Renal cortical epithelial cell (primary cell): ENCODE data around the gene RASGEF1C. TPM values are rescaled to one million over a fixed set of nuclear protein-coding genes. Genes with fewer than 3 reads are reported as not detected.

Experiments used
- DNase-seq: peaks from one replicate; pipeline ENCODE4 v3.0.0-alpha.2; 2011; ENCODE audit warnings: low read depth
- total RNA-seq: library from RNA; depleted of rRNA; stranded (reverse); fragments of >200 nt; gene quantifications from 2 replicates; pipeline ENCODE4 v1.2.3, GENCODE V29; 2014

RASGEF1C gene
- total RNA-seq, 1 donor from 2014 or later: not detected

DNA sequence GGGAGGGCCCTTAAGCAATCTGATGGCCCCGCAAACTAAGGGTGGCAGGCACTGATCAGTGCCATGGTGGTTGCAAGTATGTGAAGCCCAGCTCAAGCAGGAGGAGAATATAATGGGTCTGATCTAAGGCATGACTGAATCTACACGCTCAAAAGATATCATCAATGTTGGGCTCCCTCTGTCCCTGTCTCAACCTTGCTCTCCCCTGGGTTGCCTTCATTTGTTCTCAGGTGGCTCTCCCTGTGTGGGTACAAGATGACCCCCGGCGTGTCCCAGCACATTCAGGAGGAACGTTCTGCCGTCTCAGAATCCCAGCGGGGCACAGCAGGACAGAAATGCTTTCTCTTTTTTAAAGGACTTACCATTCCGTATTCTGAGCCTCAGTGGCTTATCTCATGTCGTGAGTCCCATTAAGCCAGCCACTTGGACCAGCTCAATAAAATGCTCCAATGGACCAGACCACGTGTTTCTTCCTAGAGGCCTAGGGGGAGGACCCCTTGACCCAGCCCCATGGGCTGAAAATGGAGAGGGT lies 125.4 kb downstream of the RASGEF1C start:
- no peak for DNase-seq

DNA sequence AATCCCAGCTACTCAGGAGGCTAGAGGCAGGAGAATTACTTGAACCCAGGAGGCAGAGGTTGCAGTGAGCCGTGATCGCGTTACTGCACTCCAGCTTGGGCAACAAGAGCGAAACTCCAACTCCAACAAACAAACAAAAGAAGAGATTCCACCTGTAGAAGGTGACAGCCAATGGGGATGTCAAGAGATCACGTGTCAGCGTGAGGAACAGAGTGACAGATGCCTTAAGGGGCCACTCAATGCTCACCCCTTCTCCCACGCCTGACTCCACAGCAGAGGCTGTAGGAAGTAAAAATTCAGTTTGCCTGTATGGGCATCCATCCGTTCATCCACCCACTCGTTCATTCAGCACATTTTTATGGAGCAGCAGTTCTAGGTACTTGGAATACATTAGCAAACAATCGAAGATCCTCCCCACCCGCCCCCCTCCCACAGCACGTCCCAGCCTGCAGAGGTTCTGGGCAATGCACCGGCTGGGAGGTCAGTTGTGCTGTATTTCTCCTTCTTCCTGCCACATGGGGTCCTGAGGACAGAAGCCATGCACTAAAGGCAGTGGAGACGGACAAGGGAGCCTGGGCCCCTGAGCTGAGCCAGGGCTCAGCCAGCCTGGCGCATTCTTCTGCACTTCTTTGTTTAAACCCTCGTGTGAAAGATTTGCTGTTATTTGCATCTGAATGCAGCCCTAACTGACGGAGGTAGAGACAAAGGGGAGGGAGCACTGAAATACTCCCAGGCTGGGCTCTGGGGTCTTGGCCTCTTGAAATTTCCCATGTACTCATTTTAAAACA lies 126.2 kb downstream of the RASGEF1C start:
- no peak for DNase-seq

DNA sequence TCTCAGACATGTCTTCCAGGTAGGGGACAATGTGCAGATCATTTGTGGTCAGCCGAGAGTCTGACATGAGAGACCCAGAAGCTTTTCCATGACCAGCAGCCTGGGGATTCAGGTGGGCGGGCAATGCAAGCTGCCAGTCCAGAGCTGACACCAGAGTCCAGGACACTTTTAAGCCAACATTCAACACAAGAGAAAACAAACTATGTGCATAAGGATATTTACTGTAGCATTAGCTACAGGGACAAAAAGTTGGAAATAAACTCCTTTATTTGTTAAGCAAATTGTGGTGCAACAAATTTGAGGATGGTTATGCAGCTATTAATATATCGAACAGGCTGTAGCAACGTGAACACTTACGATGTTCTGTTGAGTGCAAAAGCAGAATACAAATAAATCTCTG lies 127.5 kb downstream of the RASGEF1C start:
- no peak for DNase-seq

DNA sequence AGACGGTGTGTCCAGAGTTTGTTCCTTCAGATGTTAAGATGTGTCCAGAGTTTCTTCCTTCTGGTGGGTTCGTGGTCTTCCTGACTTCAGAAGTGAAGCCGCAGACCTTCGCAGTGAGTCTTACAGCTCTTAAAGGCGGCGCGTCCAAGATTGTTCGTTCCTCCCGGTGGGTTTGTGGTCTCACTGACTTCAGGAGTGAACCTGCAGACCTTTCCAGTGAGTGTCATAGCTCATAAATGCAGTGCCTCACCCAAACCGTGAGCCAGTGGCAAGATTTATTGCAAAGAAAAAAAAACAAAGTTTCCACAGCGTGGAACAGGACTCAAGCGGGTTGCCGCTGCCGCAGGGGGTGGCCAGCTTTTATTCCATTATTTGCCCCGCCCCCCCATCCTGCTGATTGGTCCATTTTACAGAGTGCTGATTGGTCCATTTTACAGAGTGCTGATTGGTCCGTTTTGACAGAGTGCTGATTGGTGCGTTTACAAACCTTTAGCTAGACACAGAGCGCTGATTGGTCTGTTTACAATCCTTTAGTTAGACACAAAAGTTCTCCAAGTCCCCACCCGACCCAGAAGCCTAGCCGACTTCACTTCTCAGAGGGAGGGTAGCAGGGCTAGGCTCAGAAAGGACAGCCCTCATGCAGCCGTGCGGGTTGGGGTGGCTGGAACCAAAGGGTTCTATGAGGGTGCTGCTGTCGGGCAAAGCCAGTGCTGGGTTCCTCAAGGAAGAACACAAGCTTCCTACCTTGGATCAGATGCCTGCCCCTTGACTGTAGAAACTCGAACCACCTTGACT lies 128.3 kb downstream of the RASGEF1C start:
- no peak for DNase-seq

DNA sequence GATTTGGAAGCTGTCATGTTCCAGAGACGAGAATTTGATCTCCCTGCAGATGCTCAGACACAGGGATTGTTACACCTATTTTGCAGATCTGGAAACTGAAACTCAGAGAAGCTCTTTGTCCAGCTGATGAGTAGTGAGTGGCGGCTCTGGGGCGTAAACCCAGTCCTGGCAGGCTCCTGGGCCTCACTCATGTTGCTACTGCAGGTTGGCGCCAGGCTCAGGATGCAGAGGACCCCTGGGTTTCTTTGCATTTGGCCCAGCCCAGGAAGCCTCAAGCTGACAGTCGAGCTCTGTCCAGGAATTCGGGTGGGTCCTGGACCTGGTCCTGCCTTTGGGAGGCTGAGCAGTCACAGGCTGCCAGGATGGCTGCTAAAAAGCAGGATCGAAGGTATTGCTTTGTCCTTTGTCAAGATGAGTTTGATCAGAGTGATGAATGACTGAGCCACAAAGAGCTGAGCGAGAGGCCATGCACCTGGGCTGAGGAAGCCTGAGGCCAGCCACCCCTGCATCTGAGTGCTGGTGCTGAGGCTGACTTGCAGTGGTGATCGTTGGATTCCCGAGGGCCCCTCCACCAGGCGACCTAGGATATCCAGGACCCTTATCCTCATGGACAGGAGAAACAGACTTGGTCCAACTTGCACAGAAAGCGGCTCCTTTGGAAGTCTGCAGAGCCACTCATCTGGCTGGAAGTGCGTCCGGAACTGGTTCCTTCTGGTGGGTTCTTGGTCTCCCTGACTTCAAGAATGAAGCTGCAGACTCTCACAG lies 129.1 kb downstream of the RASGEF1C start:
- DNase-seq: no peak

DNA sequence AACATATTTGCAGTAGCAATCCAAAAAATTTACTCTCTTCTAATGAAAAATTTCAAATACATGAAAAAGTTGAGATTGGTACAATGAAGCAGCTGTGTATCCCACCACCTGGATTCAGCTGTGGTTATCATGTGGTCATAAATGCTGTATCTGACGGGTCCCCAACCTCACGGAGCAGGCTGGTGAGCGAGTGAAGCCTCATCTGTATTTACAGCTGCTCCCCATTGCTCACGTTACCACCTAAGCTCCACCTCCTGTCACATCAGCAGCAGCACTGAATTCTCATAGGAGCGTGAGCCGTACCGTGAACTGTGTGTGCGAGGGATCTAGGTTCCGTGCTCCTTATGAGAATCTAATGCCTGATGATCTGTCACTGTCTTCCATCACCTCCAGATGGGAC lies 130.7 kb downstream of the RASGEF1C start:
- no peak for DNase-seq

DNA sequence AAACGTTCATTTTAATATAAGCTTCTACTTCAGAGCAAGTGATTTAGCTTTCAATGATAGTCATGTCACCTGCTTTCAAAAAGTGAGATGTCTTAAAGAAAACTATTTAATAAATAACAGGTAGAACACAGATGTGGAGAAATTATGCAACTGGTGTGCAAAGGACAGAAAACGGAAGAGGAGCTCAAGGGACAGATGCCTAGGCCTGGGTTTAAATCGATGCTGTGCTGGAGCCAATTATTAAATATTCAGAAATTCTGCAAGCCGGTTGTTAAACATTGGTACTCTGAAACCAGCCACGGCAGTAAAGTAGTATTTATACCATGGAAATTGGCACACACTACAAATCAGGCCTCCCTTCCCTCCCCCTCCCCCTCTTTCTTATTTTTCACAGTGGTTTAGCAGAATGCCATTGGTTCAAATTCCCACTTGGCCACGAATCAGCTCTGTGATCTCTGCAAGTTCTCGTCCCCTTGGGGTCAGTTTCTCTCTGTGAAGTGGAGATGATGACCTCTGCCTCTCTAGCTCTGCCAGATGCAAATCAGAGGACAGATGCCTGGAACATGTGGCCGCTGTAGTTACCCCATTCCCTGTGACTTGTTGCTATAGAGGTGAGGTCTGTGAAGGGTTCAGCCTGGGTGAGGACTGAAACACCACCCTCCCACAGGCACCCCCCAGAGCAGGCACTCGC lies 131.3 kb downstream of the RASGEF1C start:
- no peak for DNase-seq

DNA sequence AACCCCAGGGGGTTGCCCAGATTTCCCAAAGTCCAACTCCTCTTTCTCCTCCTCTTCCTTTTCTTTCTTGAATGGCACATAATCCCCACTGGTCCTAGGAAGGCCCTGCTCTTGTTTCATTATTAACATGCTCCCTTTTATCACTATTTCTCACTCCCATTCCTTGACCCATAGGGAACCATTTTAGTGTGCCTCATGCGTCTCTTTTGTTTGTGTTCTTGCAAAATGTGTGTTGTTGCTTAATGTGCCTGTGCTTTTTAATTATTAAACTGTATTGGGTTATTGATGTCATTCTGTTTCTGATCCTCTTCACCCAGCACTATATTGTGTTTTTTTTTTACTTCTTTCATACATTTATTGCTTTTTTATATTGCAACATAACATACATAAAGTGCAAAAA lies 133.3 kb downstream of the RASGEF1C start:
- DNase-seq: no peak

DNA sequence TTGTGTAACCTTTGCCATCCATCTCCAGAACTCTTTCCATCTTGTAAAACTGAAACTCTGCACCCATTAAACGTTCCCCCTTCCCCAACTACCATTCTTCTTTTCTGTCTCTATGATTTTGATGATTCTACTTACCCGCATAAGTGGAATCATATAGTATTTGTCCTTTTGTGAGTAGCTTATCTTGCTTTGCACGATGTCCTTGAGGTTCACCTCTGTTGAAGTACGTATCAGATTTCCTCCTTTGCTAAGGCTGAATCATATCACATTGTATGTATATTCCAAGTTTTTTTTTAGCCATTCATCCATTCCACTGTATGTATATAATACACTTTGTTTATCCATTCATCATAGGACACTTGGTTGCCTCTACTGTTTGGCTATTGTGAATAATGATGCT lies 134.5 kb downstream of the RASGEF1C start:
- DNase-seq: no peak

DNA sequence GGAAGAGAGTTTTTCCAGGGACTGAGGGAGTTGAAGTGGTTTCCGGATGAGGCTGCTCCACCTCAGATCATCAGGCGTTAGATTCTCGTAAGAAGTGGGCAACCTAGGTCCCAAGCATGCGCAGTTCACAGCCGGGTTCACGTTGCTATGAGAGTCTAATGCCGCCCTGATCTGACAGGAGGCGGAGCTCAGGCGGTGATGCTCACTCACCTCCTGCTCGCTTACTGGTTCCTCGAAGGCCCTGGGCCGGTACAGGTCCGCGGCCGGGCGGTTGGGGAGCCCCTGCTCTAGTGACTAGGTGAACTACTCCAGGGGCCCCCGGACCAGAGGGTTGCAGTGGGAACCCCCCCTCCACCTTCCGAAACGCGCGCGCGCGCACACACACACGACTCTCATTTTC lies 136.5 kb downstream of the RASGEF1C start:
- DNase-seq: no peak

DNA sequence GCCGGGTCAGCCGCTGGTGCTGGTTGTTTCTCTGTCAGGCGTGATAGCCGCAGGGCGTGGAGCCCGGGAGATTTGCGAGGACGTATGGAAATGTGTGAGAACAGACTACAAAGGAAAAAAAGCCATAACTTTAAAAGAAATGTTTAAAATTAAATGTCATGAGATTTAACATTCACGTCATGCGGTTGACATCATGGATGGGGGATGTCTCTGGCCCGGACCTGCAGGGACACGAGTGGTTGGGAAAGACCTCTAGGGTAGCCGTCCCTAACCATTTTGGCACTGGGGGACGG lies 136.8 kb downstream of the RASGEF1C start:
- DNase-seq: no peak

DNA sequence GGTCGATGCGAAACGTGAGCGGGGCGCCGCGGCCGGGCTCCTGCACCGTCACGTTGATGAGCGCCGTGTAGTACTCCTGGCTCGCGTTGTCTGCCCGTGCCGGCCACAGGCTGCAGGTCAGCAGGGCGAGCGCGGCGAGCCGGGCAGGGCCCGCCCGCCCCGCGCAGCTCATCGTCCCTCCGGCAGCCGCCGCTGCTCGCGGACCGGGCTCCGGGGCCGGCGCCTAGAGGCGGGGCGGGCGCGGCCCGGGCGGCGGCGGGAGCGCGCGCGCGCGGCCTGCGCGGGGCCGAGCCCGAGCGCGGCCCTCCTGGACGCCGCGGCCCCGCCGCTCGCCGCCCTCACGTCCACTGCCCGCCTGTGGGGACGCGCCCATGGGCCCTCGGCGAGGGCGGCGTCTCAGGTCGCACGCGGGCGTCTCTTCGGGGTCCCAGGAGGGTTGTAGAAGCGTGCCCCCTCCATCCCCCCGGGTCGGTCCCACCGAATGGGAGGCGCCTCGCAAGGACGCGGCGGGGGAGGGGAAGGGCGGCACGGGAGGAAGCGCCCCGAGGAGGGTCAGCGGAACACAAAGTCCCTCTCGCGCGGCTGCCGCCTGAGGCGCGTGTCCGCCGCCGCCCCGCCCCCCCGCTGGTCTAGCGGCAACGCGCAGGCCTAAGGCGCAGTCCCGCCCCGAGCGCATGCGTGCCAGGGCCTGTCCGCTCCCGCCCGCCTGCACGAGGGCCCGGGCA lies 137.3 kb downstream of the RASGEF1C start, which contains the start of gene RNF130:
RNF130 (minus strand) TSS at position 229 of the 725 bp plus-strand sequence; CDS start at position 172, 57 bp downstream.
- DNase-seq: peak; percentile 58

DNA sequence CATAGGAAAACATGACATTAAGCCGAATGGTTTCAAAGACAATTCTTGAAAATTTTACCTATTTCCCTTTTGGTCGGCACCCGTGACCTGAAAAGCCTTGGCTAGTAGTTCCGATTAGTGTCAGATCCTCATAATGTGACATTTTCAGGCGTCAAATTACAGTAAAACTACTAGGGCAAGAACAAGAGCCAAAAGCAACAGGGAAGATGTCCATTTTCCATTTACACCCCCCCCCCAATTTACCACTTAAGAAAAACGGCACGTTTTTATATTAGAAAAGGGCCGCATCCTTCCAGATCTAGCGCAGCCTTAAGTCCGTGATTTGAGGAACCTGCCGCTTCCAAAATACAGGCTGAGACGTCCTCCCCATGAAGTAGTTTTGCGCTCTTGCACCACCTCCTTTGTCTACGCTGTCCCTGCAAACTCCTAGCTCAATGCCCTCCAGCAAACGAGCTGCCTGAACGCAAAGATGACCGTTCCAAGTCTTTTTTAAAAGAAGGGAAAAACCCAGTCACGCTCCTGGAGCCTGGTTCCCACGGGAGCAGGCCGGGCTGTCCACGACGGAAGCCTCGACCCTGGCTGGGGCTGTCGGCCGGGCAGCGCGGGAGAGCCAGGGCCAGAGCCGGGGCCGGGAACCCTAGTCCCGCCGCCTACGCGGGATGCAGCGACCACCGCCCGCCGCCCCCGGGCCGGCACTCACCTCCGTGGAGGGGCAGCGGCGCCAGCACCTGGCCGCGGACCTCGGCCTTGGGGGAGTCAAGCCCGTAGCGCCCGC lies 138.1 kb downstream of the RASGEF1C start:
- DNase-seq: peak; percentile 53

DNA sequence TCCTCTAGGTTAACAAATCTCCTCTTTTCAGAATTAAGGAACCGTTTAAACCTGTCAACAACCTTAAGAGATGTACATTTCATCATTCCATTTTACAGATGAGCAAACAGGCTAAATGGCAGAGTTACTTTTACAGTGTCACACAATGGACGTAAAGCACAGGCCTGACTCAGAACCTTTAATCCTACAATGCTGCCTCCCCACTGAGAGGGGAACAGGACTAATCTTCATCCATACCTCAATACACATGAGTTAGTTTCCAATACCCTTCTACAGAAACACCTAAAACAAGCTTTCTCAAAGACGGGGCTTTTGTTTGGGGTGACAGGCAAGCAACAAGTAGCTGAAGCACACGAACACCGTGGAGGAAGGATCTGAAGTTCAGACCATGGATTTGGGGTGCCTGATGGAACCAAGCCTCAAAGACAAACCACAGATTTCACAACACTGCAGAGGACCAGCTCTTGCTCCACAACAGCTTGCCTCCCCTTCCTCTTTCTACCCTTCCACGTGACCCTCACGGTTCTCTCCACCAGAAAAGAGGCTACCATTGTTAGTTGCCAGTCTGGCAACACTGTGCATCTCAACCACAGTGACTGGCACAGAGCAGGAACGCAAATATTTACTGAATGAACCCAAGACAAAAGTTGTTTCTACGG lies 139.3 kb downstream of the RASGEF1C start:
- DNase-seq: peak; percentile 12

DNA sequence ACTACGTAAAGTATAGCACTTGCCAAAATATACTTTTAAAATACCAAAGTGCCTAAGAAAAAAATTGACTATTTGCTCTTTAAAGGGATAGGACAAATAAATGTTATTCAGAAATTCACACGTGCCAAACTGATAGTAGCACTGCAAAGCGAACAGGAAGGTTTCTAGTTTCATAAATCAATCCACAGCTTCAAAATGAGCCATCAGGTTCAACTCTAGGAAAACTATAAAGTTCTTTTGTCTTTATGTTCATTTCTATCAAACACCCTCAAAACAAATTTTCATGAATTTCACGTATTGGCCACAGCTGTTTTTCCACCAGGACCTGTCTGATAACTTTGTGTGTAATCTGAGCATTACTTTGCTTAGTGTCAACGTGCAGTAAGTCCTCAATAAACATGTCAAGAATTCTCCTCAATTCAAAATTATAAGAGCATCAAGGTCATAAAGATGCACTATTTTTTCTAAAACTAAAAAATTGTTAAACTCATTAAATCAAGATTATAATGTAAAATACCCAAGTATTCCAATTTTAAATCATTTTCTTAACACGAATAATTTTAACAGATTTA lies 140.4 kb downstream of the RASGEF1C start:
- DNase-seq: no peak

DNA sequence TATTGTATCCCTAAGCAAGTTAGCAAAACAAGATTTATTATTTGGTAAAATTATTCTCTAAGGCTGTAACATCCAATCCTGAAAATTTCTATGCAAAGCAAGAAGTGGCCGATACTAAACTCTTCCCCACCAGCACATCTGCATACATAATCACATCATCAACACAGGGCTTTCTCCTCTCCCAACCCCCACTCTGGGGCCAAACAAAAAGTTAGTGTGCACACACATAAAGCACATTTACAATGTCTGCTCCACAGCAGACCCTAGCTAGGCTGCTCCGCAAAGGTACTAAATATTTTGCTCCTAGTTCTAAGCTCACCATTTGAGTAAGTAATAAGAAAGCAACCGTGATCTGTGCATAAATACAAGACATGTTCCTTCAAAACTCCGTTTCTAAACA lies 141.0 kb downstream of the RASGEF1C start:
- DNase-seq: no peak

DNA sequence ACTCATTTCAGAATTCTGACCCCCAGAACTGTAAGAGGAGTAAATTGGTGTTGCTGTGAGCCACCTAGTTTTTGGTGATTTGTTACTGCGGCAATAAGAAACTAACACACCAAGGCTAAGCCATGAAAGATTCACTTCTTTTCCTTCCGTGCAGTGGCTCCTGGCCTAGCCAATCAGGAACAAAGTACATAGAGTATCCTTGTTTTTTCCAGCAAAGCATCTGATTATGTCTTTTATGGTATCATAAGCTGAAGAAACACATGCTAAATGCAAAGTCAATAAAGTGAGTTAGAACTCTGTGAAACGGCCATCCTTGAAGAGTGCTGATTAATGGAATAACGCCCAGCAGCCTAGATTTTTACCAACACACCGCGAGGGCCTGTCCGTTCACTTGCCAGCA lies 148.8 kb downstream of the RASGEF1C start:
- no peak for DNase-seq

DNA sequence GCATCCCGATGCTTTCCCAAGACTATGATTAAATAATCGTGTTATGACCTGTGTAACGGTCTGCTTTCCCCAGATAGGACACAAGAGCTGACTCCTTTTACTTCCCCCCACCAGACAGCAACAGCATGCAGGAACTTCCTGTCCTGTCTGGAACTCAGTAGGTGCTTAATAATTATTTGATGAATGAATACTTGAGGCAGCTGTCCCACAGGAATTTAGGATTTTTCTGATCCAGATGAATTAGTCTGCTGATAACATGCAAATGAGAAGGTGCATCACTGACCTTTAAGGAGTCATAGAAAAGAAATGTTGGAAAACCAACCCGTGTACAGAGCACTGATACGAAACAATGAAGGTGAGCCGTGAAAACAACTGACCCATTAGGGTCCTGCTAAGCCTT lies 149.7 kb downstream of the RASGEF1C start:
- DNase-seq: no peak

DNA sequence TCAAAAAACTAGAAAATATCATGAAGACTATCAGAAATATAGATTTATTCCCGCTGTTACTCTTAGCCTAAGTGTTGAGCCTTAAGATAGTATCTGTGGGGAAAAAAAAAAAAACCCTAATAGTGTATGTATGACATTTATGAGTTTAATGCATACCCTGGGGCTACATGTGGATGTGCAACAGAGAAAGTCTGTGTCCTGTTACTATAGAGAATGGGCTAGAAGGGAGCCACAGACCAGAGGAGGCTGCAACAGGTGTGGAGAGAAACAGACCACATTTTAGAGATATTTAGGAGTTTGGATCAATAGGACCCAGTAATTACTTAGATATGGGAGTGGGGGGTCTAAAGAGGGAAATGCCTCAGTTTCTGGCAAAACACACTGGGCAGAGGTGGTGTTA lies 152.9 kb downstream of the RASGEF1C start:
- DNase-seq: no peak
